ENCODE data around the gene FAF1.

GRCh38 chr1:50846224-50846839 lies 113.7 kb downstream of the FAF1 start:
- TF ChIP-seq EP300 (IDR thresholded peaks at IDR 0.05) (no peak), POLR2A (IDR thresholded peaks at IDR 0.05) (no peak)
